Pancreas (tissue), 10 donors: ENCODE results near the gene PHYH. TPM values are rescaled to one million over a fixed set of nuclear protein-coding genes. Genes with fewer than 3 reads are reported as not detected.
"Not testable (repeated sequence)": the region's sequence is repeated elsewhere in the genome, so short reads cannot be mapped to it uniquely, and the experiment has no call there.

Source experiments
- ATAC-seq, 4 donors: fragments of 200-7000 bp; cut with Tn5 transposase; one replicate each; pipeline versions ENCODE4 v1.8.0 to v1.9.1; 2020; ENCODE audit warnings: mild to moderate bottlenecking in 4 of 4, moderate library complexity in 4 of 4
- DNase-seq, 6 donors: peaks; one replicate each; pipeline ENCODE4 v3.0.0-alpha.2; 2020
- FAIRE-seq: peaks from 2 replicates; lab custom pipeline; 2012; peaks lifted over from hg19 to GRCh38; lab: Jason Lieb, UNC
- H3K27ac ChIP-seq, 4 donors: fragments of 200-600 bp; sonication (generic); 1 replicate in 3 of 4; 2 replicates in 1 of 4; pipeline versions ENCODE4 v1.5.0 to v1.8.0; 2020
- H3K27me3 ChIP-seq, 4 donors: fragments of 200-600 bp; one replicate each; pipeline ENCODE4 v1.8.0; 2021
- H3K36me3 ChIP-seq, 3 donors: fragments of 200-600 bp; sonication (generic) in 1 of 3; one replicate each; pipeline versions ENCODE4 v1.5.0 to v1.8.0; 2020 to 2021
- H3K4me1 ChIP-seq, 3 donors: fragments of 200-600 bp; one replicate each; pipeline ENCODE4 v1.8.0; 2021
- H3K4me3 ChIP-seq, 4 donors: fragments of 200-600 bp; sonication (generic) in 2 of 4; one replicate each; pipeline versions ENCODE4 v1.5.0 to v1.8.0; 2020 to 2021
- H3K9me3 ChIP-seq, 4 donors: fragments of 200-600 bp; one replicate each; pipeline ENCODE4 v1.8.0; 2021
- WGBS, 2 donors: extraction: QIAGEN DNeasy Blood & Tissue Kit; methylation state at CpG; one replicate each; pipeline ENCODE4 v1.1.7; 2013; 5-methylcytosine and 5-hydroxymethylcytosine counted together
- intact Hi-C, 3 donors: fragments of 100-400 bp; cut with DNase I; formaldehyde crosslinking; loops; one replicate each; pipeline versions ENCODE4 v1.11.1 to v1.14.2; 2022
- polyA plus RNA-seq, 2 donors: library from polyadenylated mRNA; stranded (reverse); fragments of 200-250 nt; gene quantifications; one replicate each; pipeline ENCODE4 v1.2.3, GENCODE V29; 2013
- total RNA-seq, 6 donors: library from RNA; stranded (reverse); fragmentation: NEBNext Ultra II Directional in 4 of 6; extraction: Animal tissue kit (Norgen Biotek cat#: 25700) in 4 of 6; gene quantifications; one replicate each; pipeline versions ENCODE4 v1.2.1 to v1.2.4, GENCODE V29; 2021 to 2023
- TF ChIP-seq, protein P1 (sequence below), 4 donors: fragments of 200-600 bp; sonication (generic) in 3 of 4; IDR thresholded peaks; one replicate each; pipeline versions ENCODE4 v1.5.0 to v1.8.0; 2021; ENCODE audit warnings: antibody characterized with exemption in 4 of 4
- donor health status: healthy with polysubstance abuse.
- donor health status: DM: no; HTN: no; CAD: no; lungs with moderate emphysema.
- donor health status: DM: no; HTN: no; CAD: no.
- donor health status: control.
- donor health status: control.
- donor health status: Bipolar disorder and iron deficiency.
- donor health status: DM: yes; HTN: yes; CAD: no.
- donor health status: DM: no; HTN: no; CAD: no.
- donor health status: DM: no; HTN: no; CAD: no.
- donor health status: DM: yes; HTN: yes; CAD: no.

Gene PHYH
- total and polyA plus RNA-seq, 8 donors, result 13.4 to 32.0 (median 19.3) TPM

DNA sequence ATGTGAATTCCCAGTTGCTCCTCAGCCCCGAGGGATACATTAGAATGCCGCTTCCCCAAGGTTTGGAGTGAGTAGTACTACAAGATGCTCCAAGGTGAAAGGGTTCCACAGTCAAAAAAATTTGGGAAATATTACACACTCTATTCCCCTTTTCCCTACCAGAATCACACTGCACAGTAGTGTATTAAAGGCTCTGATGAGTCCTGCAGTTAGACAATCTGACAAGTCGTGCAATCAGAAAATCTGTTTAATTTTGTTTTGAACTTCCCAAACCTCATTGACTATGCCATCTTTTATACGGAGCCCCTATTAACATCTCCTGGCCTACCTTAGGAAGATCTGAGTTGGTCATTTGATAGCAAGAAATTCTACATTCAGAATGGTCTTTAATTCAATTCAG lies 52.1 kb downstream of the PHYH start:
- TF ChIP-seq, protein P1, sequence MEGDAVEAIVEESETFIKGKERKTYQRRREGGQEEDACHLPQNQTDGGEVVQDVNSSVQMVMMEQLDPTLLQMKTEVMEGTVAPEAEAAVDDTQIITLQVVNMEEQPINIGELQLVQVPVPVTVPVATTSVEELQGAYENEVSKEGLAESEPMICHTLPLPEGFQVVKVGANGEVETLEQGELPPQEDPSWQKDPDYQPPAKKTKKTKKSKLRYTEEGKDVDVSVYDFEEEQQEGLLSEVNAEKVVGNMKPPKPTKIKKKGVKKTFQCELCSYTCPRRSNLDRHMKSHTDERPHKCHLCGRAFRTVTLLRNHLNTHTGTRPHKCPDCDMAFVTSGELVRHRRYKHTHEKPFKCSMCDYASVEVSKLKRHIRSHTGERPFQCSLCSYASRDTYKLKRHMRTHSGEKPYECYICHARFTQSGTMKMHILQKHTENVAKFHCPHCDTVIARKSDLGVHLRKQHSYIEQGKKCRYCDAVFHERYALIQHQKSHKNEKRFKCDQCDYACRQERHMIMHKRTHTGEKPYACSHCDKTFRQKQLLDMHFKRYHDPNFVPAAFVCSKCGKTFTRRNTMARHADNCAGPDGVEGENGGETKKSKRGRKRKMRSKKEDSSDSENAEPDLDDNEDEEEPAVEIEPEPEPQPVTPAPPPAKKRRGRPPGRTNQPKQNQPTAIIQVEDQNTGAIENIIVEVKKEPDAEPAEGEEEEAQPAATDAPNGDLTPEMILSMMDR (IDR thresholded peaks at IDR 0.05), result no peak
- no peaks in the 10 kb centered on the region for H3K27me3 ChIP-seq
- H3K4me3 ChIP-seq, result no peak overlapping the region
- intact Hi-C loops, result no loop called here
- 84 to 90% methylated on average over 4 of the region's 4 CpGs for WGBS, 2 donors
- DNase-seq (no peak), FAIRE-seq (no peak), ATAC-seq (no peak)
- no peaks in the 10 kb centered on the region for H3K4me1 ChIP-seq
- H3K27ac ChIP-seq, result no peak overlapping the region
- no peaks in the 10 kb centered on the region for H3K9me3 ChIP-seq
- H3K36me3 ChIP-seq, result no peaks in the 10 kb centered on the region

DNA sequence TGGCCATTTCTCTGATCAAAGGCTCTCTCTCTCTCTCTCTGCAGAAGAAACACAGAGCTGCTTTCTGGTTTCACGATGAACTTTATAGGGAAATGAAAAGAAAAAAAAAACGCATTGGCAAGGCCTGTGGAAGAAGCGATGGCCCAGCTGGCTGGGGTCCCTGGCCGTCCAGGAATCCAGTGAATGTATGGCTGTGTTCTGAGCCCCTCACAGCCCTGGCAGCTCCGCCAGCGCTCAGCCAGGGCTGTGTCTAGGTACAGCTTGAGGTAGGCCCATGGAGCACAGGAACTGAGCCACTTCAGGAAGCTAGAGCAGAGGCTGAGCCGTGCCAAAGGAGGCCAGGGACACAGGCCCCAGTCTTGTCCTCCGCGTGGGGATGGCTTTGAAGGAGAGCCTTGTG lies 52.6 kb downstream of the PHYH start:
- ATAC-seq (no peak), FAIRE-seq (no peak), DNase-seq (no peak)
- Histone ChIP-seq H3K4me1 (no peaks in the 10 kb centered on the region), H3K9me3 (no peaks in the 10 kb centered on the region), H3K4me3 (no peak overlapping the region), H3K27me3 (no peaks in the 10 kb centered on the region), H3K36me3 (no peaks in the 10 kb centered on the region), H3K27ac (no peak overlapping the region)
- intact Hi-C loops, result no loop called here
- WGBS, 2 donors, result 75 to 81% methylated on average over 9 of the region's 9 CpGs
- TF ChIP-seq, protein P1 (IDR thresholded peaks at IDR 0.05), result no peak

DNA sequence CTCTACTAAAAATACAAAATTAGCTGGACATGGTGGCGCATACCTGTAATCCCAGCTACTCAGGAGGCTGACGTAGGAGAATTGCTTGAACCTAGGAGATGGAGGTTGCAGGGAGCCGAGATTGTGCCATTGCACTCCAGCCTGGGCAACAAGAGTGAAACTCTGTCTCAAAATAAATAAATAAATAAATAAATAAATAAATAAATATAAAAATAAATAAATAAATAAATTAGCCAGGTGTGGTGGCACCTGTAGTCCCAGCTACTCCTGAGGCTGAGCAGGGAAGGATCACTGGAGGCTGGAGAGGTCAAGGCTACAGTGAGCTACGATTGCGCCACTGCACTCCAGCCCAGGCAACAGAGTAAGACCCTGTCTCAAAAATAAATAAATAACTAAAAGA lies 57.6 kb downstream of the PHYH start:
- H3K4me1 ChIP-seq, H3K9me3 ChIP-seq, intact Hi-C loops, H3K4me3 ChIP-seq, H3K36me3 ChIP-seq, FAIRE-seq, ATAC-seq, H3K27ac ChIP-seq, H3K27me3 ChIP-seq, DNase-seq: not testable (repeated sequence)
- 90 to 96% methylated on average over 5 of the region's 5 CpGs for WGBS, 2 donors

DNA sequence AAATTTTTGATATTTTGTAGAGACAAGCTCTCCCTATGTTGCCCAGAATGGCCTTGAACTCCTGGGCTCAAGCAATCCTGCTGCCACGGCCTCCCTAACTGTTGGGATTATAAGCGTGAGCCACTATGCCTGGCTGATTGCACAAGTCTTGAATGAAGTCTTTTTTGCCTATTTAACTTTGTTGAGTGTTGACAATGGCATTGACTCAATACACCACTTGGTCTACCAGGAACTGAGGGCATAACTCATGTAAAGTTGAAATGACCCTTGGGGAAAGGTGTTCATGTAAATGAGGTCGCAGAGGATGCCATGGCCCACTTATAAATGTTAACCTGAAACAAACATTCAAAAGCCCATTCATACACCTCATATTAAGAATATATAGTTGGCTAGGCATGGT lies 58.3 kb downstream of the PHYH start:
- ATAC-seq, result no peak
- H3K4me1 ChIP-seq, result no peaks in the 10 kb centered on the region
- DNase-seq, result no peak
- FAIRE-seq, result no peak
- no peak overlapping the region for H3K27ac ChIP-seq
- no peaks in the 10 kb centered on the region for H3K9me3 ChIP-seq
- TF ChIP-seq, protein P1 (IDR thresholded peaks at IDR 0.05), result no peak
- H3K4me3 ChIP-seq, result no peak overlapping the region
- intact Hi-C loops, result no loop called here
- 84 to 91% methylated on average over 3 of the region's 3 CpGs for WGBS, 2 donors
- no peaks in the 10 kb centered on the region for H3K27me3 ChIP-seq
- H3K36me3 ChIP-seq, result no peaks in the 10 kb centered on the region

DNA sequence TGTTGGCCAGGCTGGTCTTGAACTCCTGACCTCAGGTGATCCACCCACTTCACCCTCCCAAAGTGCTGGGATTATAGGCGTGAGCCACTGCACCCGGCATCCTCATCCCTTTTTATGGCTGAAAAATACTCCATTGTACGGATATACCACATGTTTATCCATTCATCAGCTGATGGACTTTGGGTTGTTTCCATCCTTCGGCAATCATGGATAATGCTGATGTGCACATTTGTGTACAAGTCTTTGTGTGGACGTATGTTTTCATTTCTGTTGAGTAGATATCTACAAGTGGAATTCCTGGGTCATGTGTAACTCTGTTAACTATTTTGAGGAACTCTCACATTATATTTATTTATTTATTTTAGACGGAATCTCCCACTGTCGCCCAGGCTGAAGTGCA lies 59.9 kb downstream of the PHYH start:
- H3K4me3 ChIP-seq, result no peak overlapping the region
- intact Hi-C loops, result no loop called here
- 86 to 88% methylated on average over 7 of the region's 7 CpGs for WGBS, 2 donors
- H3K27me3 ChIP-seq, result no peaks in the 10 kb centered on the region
- no peak for DNase-seq
- no peak overlapping the region for H3K27ac ChIP-seq
- ATAC-seq, result no peak
- no peak for FAIRE-seq
- no peaks in the 10 kb centered on the region for H3K9me3 ChIP-seq
- no peaks in the 10 kb centered on the region for H3K4me1 ChIP-seq
- no peaks in the 10 kb centered on the region for H3K36me3 ChIP-seq
- TF ChIP-seq, protein P1 (IDR thresholded peaks at IDR 0.05), result no peak
